ENCODE measurements around the gene PUS3.
"Not testable (repeated sequence)": the region's sequence is repeated elsewhere in the genome, so short reads cannot be mapped to it uniquely, and the experiment has no call there.

DNA sequence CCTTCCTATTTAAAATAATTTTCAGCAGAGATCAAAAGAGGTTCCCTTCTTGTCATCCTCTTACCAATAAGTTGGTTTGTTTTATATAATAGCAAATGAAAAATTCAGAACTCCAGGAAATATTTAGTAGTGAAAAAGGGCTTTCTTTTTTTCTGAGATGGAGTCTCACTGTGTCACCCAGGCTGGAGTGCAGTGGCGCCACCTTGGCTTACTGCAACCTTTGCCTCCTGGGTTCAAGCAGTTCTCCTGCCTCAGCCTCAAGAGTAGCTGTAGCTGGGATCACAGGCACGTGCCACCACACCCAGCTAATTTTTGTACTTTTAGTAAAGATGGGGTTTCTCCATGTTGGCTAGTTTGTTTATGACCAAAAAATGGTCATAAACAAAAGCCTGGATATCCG is 11.6 kb upstream of the PUS3 start:
- not testable (repeated sequence) for TF ChIP-seq ZNF571 (tag by site-specific recombination; IDR thresholded peaks at IDR 0.05); EGR2 (tag by site-specific recombination; IDR thresholded peaks at IDR 0.05; ENCODE audit: low read depth); ZNF621 (tag by site-specific recombination; IDR thresholded peaks at IDR 0.05); ZNF76 (tag by site-specific recombination; IDR thresholded peaks at IDR 0.05; ENCODE audit: borderline replicate concordance, low read depth)

Measured in HEK293 (cell line).